ENCODE results near the gene MUSTN1. TPM values are rescaled to one million over a fixed set of nuclear protein-coding genes. Genes with fewer than 3 reads are reported as not detected.
A peak's percentile ranks its signal among the peaks of the same experiment; 100 is the strongest.

MUSTN1 gene
- polyA plus RNA-seq, 2 of the 4 experiments (the other 2 are of a cell fraction): not detected

DNA sequence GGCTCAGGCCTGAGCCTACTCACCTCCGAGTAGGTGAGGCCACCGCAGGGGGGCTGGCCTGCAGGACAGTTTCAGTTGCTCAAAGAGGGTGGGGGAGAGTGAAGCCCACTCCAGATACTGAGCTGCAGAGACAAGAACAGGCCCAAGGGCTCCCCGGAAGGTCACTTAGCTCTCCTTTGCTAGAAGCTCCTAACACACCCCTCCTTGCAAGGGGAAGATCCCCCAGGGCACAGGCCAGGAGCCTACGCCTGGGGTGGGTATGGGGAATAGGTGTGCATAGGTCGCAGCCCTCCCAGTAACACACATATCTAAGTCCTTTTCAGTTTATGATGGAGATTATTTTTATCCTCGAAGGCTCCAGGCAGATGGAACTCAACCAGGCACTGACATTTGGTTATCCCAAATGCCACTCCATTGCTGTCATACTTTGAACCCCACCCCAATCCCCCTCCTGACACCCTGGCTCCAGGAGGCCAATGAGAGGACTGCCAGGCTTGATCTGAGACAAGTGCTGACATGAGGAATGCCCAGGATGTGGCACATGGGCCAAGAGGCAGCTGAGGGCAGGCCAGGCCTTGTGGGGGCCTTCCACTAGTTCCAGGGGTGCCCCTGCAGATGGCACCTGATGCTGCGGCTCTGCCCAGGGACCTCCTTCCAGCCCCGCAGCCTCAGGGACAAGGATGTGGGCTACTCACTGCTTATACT is 1.1 kb upstream of the MUSTN1 start:
- Histone ChIP-seq H3K9me3 (no peaks in the 10 kb centered on the region), H3K27ac (no peak overlapping the region), H3K4me1 (peaks cover 12% of the 10 kb centered on the region), H3K4me2 (no peak overlapping the region), H3K4me3 (no peak overlapping the region)
- TF ChIP-seq JUN (IDR thresholded peaks at IDR 0.05) (no peak), RARB (CRISPR knock-in tag; IDR thresholded peaks at IDR 0.05) (no peak)
- ATAC-seq (no peak), FAIRE-seq (no peak), DNase-seq (ENCODE audit: low read depth in 1 of 2, low spot score in 1 of 2) (no peak)
- ChIA-PET CTCF (interaction anchor here (1.1 to 1.7 kb wide), 2 partner anchors 11 to 15 kb away, joined by 3 to 5 read pairs; no protein-coding TSS in a partner anchor), POLR2A (no interaction called here)
- WGBS (ENCODE audit: missing lambda C conversion rate): 81% methylated on average over 6 of the region's 8 CpGs

GRCh38 chr3:52833202-52833601 is 1.6 kb downstream of the MUSTN1 start:
- TF ChIP-seq EP300 (IDR thresholded peaks at IDR 0.05) (no peak), POLR2A (IDR thresholded peaks at IDR 0.05; ENCODE audit: low read length) (no peak), EHMT2 (IDR thresholded peaks at IDR 0.05; ENCODE audit: low read depth) (no peak), TP53 (CRISPR knock-in tag; IDR thresholded peaks at IDR 0.05) (no peak), KDM5A (IDR thresholded peaks at IDR 0.05) (no peak), RARB (CRISPR knock-in tag; IDR thresholded peaks at IDR 0.05) (no peak), CHD2 (IDR thresholded peaks at IDR 0.05; ENCODE audit: low read length, partially characterized antibody) (no peak), SMC3 (IDR thresholded peaks at IDR 0.05) (no peak), FOSL2 (IDR thresholded peaks at IDR 0.05) (no peak), FOSL2 (CRISPR knock-in tag; IDR thresholded peaks at IDR 0.05) (no peak), E2F6 (IDR thresholded peaks at IDR 0.05; ENCODE audit: borderline replicate concordance, low read depth) (no peak), FOSB (CRISPR knock-in tag; IDR thresholded peaks at IDR 0.05) (no peak), CBX8 (IDR thresholded peaks at IDR 0.05) (no peak), POLR2AphosphoS2 (conservative IDR thresholded peaks at IDR 0.05; ENCODE audit: low read length) (no peak), ESRRA (IDR thresholded peaks at IDR 0.05; ENCODE audit: borderline replicate concordance, low read length) (no peak)
- TF ChIP-seq, protein P1, sequence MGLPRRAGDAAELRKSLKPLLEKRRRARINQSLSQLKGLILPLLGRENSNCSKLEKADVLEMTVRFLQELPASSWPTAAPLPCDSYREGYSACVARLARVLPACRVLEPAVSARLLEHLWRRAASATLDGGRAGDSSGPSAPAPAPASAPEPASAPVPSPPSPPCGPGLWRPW (IDR thresholded peaks at IDR 0.05): no peak
- WGBS (ENCODE audit: missing lambda C conversion rate): 96% methylated on average over 14 of the region's 14 CpGs
- FAIRE-seq: no peak
- no peak for DNase-seq (ENCODE audit: low read depth in 1 of 2, low spot score in 1 of 2)
- Histone ChIP-seq H3K4me2 (no peak overlapping the region), H3K27ac (no peak overlapping the region), H3K9me3 (no peaks in the 10 kb centered on the region), H3K4me1 (peaks cover 15% of the 10 kb centered on the region), H3K4me3 (no peak overlapping the region)
- POLR2A ChIA-PET: no interaction called here
- no peak for ATAC-seq
- CTCF ChIA-PET: no interaction called here

- 48% methylated on average over 7 of the region's 21 CpGs for WGBS (ENCODE audit: missing lambda C conversion rate)
- TF ChIP-seq TP53 (CRISPR knock-in tag; IDR thresholded peaks at IDR 0.05) (no peak), FOSL2 (IDR thresholded peaks at IDR 0.05) (0 out of 2 replicates have a peak, but pooled peaks have one; percentile 10), FOSL2 (CRISPR knock-in tag; IDR thresholded peaks at IDR 0.05) (peak; percentile 80)
- H3K4me3 ChIP-seq: no peak overlapping the region
- ATAC-seq (peak; percentile 71 to 73), DNase-seq (ENCODE audit: low read depth in 1 of 2, low spot score in 1 of 2) (peak; percentile 43 to 49), FAIRE-seq (no peak)
- peaks cover 25% of the 10 kb centered on the region for H3K4me1 ChIP-seq
- ChIA-PET POLR2A (interaction anchor here (0.5 kb wide), 1 partner anchor 123 kb away, joined by 3 read pairs; no protein-coding TSS in a partner anchor), CTCF (no interaction called here)
- peak overlapping the region; percentile 48 for H3K4me2 ChIP-seq
- no peaks in the 10 kb centered on the region for H3K9me3 ChIP-seq
- H3K27ac ChIP-seq: peak overlapping the region in 1 of 2 experiments; percentile 60; a peak in 3 of 6 replicates
These were observed 3.1 kb downstream of the MUSTN1 start for GRCh38 chr3:52831500-52832301.

- WGBS (ENCODE audit: missing lambda C conversion rate): 82% methylated on average over 12 of the region's 16 CpGs
- no peak for ATAC-seq
- Histone ChIP-seq H3K4me1 (peaks cover 25% of the 10 kb centered on the region), H3K4me2 (peak within 1 kb of the TSS; percentile 48), H3K4me3 (no peak within 1 kb of the TSS), H3K9me3 (no peaks in the 10 kb centered on the region), H3K27ac (peak within 1 kb of the TSS in 1 of 2 experiments; percentile 60; a peak in 3 of 6 replicates)
- POLR2A ChIA-PET: no interaction called here
- no peak for DNase-seq (ENCODE audit: low read depth in 1 of 2, low spot score in 1 of 2)
- FAIRE-seq: no peak
- CTCF ChIA-PET: no interaction called here
- no peak for TF ChIP-seq CBX8 (IDR thresholded peaks at IDR 0.05)
- TF ChIP-seq HEYL (CRISPR knock-in tag; IDR thresholded peaks at IDR 0.05): no peak
- TF ChIP-seq NPAS2 (CRISPR knock-in tag; IDR thresholded peaks at IDR 0.05; ENCODE audit: borderline replicate concordance): no peak
- no peak for TF ChIP-seq HOXB5 (CRISPR knock-in tag; IDR thresholded peaks at IDR 0.05)
- TF ChIP-seq NR3C1 (IDR thresholded peaks at IDR 0.05): no peak
- no peak for TF ChIP-seq SREBF2 (IDR thresholded peaks at IDR 0.05)
- no peak for TF ChIP-seq ZFP36 (IDR thresholded peaks at IDR 0.05; ENCODE audit: borderline replicate concordance, partially characterized antibody)
- TF ChIP-seq RARB (CRISPR knock-in tag; IDR thresholded peaks at IDR 0.05): no peak
- no peak for TF ChIP-seq FOSL2 (IDR thresholded peaks at IDR 0.05)
- TF ChIP-seq FOSL2 (CRISPR knock-in tag; IDR thresholded peaks at IDR 0.05): no peak
- TF ChIP-seq, protein P2, sequence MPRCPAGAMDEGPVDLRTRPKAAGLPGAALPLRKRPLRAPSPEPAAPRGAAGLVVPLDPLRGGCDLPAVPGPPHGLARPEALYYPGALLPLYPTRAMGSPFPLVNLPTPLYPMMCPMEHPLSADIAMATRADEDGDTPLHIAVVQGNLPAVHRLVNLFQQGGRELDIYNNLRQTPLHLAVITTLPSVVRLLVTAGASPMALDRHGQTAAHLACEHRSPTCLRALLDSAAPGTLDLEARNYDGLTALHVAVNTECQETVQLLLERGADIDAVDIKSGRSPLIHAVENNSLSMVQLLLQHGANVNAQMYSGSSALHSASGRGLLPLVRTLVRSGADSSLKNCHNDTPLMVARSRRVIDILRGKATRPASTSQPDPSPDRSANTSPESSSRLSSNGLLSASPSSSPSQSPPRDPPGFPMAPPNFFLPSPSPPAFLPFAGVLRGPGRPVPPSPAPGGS (IDR thresholded peaks at IDR 0.05): no peak
- no peak for TF ChIP-seq POLR2AphosphoS2 (conservative IDR thresholded peaks at IDR 0.05; ENCODE audit: low read length)
- no peak for TF ChIP-seq EHF (CRISPR knock-in tag; IDR thresholded peaks at IDR 0.05)
- TF ChIP-seq CHD2 (IDR thresholded peaks at IDR 0.05; ENCODE audit: low read length, partially characterized antibody): no peak
These were observed 4.1 kb downstream of the MUSTN1 start, which contains the start of gene ITIH4 for GRCh38 chr3:52830535-52831258. TSS of gene ITIH4 (minus strand) at chr3:52830672. CDS start at chr3:52830642, 30 bp downstream.
